Kidney (tissue), 22 donors: ENCODE data around the gene CAMSAP2. TPM values are rescaled to one million over a fixed set of nuclear protein-coding genes. Genes with fewer than 3 reads are reported as not detected.
A peak's percentile ranks its signal among the peaks of the same experiment; 100 is the strongest.

ENCODE experiments used
- DNase-seq, 5 donors: peaks; one replicate each; pipeline ENCODE4 v3.0.0-alpha.2; 2013 to 2020
- FAIRE-seq: peaks from 2 replicates; lab custom pipeline; 2012; peaks lifted over from hg19 to GRCh38; lab: Jason Lieb, UNC
- H3K27ac ChIP-seq, 2 donors: one replicate each; pipeline ENCODE4 v1.7.0; 2013; ENCODE audit warnings: low read depth in 2 of 2, low read length in 2 of 2, inconsistent platforms in 1 of 2
- H3K27me3 ChIP-seq: one replicate; pipeline ENCODE4 v1.7.1; 2013; ENCODE audit warnings: low read length, inconsistent platforms; ENCODE audit not compliant: control insufficient read depth, insufficient read depth
- H3K36me3 ChIP-seq, 3 donors: one replicate each; pipeline versions ENCODE4 v1.7.0 to v1.7.1; 2013; ENCODE audit warnings: low read length in 3 of 3, control low read depth in 1 of 3, inconsistent platforms in 1 of 3; ENCODE audit not compliant: insufficient read depth in 3 of 3, control insufficient read depth in 2 of 3
- H3K4me1 ChIP-seq, 3 donors: one replicate each; pipeline versions ENCODE4 v1.7.0 to v1.7.1; 2013; ENCODE audit warnings: low read length in 3 of 3, inconsistent platforms in 1 of 3, low read depth in 1 of 3; ENCODE audit not compliant: control insufficient read depth in 2 of 3, insufficient read depth in 2 of 3
- H3K4me3 ChIP-seq, 3 donors: one replicate each; pipeline versions ENCODE4 v1.7.0 to v1.8.1; 2013; ENCODE audit warnings: low read length in 3 of 3, control low read depth in 1 of 3, inconsistent platforms in 1 of 3
- H3K9ac ChIP-seq, 3 donors: one replicate each; pipeline versions ENCODE4 v1.7.0 to v1.7.1; 2013; ENCODE audit warnings: low read length in 3 of 3, control low read depth in 1 of 3, inconsistent platforms in 1 of 3
- H3K9me3 ChIP-seq, 3 donors: one replicate each; pipeline versions ENCODE4 v1.7.0 to v1.7.1; 2013; ENCODE audit warnings: low read length in 3 of 3, control low read depth in 1 of 3, inconsistent platforms in 1 of 3; ENCODE audit not compliant: control insufficient read depth in 2 of 3, insufficient read depth in 1 of 3
- CTCF ChIP-seq: IDR thresholded peaks from 3 replicates; pipeline ENCODE4 v1.5.1; 2012; ENCODE audit warnings: mild to moderate bottlenecking, moderate library complexity, borderline replicate concordance; ENCODE audit not compliant: insufficient read depth; ENCODE audit errors: extremely low read depth
- intact Hi-C: fragments of 100-400 bp; cut with DNase I; formaldehyde crosslinking; loops from one replicate; pipeline ENCODE4 v1.11.1; 2022
- long read RNA-seq, 10 donors: library from polyadenylated mRNA in 1 of 10; unstranded in 1 of 10; transcript quantifications; one replicate each; pipeline ENCODE4 v2.0.0 and lab custom pipeline, GENCODE V29; 2021 to 2026
- polyA plus RNA-seq: library from polyadenylated mRNA; stranded (reverse); fragments of 350-450 nt; fragmentation: Illumina TruSeq; extraction: RNeasy Lipid Tissue Mini Kit (QIAGEN cat#74804); gene quantifications from one replicate; pipeline ENCODE4 v1.2.3, GENCODE V29; 2014; ENCODE audit warnings: low read depth, low replicate concordance; ENCODE audit not compliant: insufficient read depth
- total RNA-seq: library from RNA; stranded (reverse); fragmentation: NEBNext Ultra II Directional; extraction: Animal tissue kit (Norgen Biotek cat#: 25700); gene quantifications from one replicate; pipeline ENCODE4 v1.2.1, GENCODE V29; 2021
- donor health status: control.
- donor health status: control.
- donor health status: control.
- donor health status: control.
- donor health status: control.
- donor health status: DM: yes; HTN: yes; CAD: no.
- donor health status: Normal renal cell carcinoma (clear cell type).

Gene CAMSAP2
- total RNA-seq = 30.3 TPM
- 7.5 TPM for polyA plus RNA-seq
- long read RNA-seq, donor 1 = 0 reads
- long read RNA-seq, donor 2 = 0 reads
- long read RNA-seq, donor 3, full-length matches to known transcripts = 1 of 1 reads
- long read RNA-seq, donor 3, partial matches to known transcripts = 0 of 1 reads
- long read RNA-seq, donor 3, other reads (novel, unspliced or antisense) = 0 of 1 reads
- long read RNA-seq, donor 4 = 0 reads
- long read RNA-seq, donor 5 = 0 reads
- long read RNA-seq, donor 6 = 0 reads
- long read RNA-seq, donor 7, partial matches to known transcripts = 12 of 15 reads
- long read RNA-seq, donor 7, other reads (novel, unspliced or antisense) = 3 of 15 reads
- long read RNA-seq, donor 8 = 0 reads
- long read RNA-seq, donor 9 = 0 reads
- long read RNA-seq, donor 10 = 0 reads

DNA sequence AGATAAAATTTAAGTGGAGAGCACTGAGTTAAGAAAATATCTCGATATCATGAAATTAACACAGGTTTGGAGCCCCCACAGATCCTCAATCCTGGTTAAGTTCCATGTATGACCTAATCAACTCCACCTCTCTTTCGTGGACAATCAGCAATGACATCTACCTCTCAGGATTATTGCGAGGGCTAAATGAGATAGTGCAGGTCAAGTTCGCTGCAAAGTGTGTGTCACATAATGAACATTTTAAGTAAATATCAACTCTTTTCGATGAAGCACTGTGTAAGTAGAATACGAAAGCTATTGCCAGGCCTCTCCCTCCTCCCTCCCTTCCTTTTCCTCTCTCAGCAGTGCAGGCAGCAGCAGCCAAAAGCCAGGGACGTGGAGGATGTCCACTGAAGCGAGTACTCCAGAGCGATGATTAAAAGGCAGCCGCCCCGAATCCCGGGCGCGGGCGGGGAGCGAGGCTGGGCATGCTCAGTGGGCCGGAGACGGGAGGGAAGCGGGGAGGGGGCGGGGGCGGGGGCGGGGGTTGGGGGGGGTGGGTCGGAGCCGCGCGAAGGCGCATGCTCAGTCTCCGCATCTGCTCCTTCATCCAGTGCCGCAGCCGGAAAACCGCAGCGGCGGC is at the start of gene CAMSAP2:
Gene CAMSAP2 (plus strand): TSS at position 567 of the 622 bp plus-strand sequence. CDS start 935 bp downstream, outside the sequence.
- Histone ChIP-seq H3K4me3 (peak within 1 kb of the TSS; percentile 80 to 92 (median 89)), H3K27me3 (no peaks in the 10 kb centered on the region), H3K4me1 (peaks cover 6 to 7% (median 6%) of the 10 kb centered on the region in 3 donors), H3K9me3 (no peaks in the 10 kb centered on the region), H3K9ac (peak within 1 kb of the TSS; percentile 91 to 95 (median 93)), H3K27ac (peak within 1 kb of the TSS; percentile 97 to 99), H3K36me3 (no peaks in the 10 kb centered on the region)
- FAIRE-seq = no peak
- TF ChIP-seq CTCF = no peak
- peak; percentile 97 to 98 (median 97) for DNase-seq
- intact Hi-C loops = no loop called here

DNA sequence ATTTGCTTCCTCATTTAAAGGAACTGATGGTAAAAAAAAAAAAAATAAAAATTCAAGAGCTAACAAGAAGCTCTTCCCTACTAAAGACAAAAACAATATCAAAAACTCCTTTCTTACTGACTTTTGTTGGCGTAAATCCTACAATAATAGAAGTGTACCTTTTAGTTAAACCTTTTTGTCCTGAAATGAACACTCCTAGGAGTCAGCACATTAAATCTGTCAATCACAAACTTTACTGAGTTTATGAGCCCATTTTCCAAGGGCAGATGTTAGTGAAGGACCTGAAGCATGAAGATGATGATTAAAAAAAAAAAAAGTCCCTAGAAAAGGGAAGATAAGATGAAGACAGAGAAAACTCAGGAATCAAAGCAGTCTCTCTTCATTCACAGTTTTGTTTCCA is 46.4 kb upstream of the CAMSAP2 start:
- FAIRE-seq = no peak
- intact Hi-C loops = no loop called here
- TF ChIP-seq CTCF = no peak
- Histone ChIP-seq H3K4me1 (no peaks in the 10 kb centered on the region), H3K9ac (no peak overlapping the region), H3K4me3 (no peak overlapping the region), H3K9me3 (no peaks in the 10 kb centered on the region), H3K27me3 (no peaks in the 10 kb centered on the region), H3K36me3 (no peaks in the 10 kb centered on the region), H3K27ac (no peak overlapping the region)
- DNase-seq = peak in 2 of 5 donors; percentile 38 to 53

DNA sequence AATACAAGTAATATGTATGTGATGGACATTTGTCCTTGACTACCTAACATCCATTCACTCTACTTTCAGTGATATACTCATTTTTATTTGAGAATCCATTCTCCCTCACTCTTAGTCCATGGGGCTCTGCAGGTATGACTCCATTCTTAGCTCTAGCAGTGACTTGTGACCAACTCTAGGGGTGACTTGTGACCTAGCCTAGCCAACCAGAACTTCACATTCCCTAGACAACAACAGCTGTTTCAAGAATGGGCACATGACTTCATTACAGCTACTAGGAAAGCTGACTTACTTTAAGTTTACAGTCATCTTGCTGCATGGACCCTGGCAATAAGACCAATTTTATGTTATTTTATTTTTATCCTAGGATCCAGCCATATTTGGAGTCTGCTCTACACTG is 45.4 kb upstream of the CAMSAP2 start:
- DNase-seq (no peak), FAIRE-seq (no peak)
- no peaks in the 10 kb centered on the region for H3K36me3 ChIP-seq

More for the DNA sequence above, 45.4 kb upstream of the CAMSAP2 start:
- Histone ChIP-seq H3K9ac (no peak overlapping the region), H3K27me3 (no peaks in the 10 kb centered on the region), H3K27ac (no peak overlapping the region), H3K4me1 (no peaks in the 10 kb centered on the region), H3K9me3 (no peaks in the 10 kb centered on the region), H3K4me3 (no peak overlapping the region)
- no peak for TF ChIP-seq CTCF
- intact Hi-C loops = no loop called here
